DMS53 treated with DMSO at 0.1 percent for 48 hours (cell line): ENCODE measurements around the gene ODF2.
"Not testable (repeated sequence)": the region's sequence is repeated elsewhere in the genome, so short reads cannot be mapped to it uniquely, and the experiment has no call there.

ENCODE experiments used
- DNase-seq: peaks from one replicate; lab custom pipeline; 2025; ENCODE audit not compliant: unreplicated experiment; lab: John Stamatoyannopoulos, UW

Gene ODF2

GRCh38 chr9:128482186-128482585, 26.4 kb downstream of the ODF2 start:
- no peak for DNase-seq

DNA sequence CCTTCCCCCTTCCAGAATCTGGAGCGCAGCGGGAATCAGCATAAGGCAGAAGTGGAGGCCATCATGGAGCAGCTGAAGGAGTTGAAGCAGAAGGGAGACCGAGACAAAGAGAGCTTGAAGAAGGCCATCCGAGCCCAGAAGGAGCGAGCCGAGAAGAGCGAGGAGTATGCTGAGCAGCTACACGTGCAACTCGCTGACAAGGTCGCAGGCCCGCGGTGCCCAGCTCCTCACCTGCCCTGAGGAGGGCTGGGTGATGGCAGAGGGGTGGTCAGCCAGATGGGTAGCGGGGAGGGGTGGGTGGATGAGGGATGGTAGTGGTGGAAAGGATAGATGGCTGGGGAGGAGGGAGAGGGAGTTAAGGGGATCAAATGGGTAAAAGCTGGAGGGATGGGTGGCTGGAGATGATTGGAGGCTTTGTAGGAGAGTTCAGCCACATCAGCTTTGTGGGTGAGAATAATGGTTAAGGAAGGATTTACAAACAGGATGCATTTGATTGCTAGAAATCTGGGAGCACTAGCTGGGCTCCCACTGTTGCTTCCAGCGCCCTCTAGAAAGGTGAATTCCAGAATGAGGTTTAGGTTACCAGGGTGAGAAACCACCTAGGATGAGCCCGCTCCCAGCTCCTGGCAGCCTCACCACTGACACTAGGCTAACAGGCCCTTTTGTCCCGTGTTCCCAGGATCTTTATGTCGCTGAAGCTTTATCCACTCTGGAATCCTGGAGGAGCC, 29.0 kb downstream of the ODF2 start:
- no peak for DNase-seq

DNA sequence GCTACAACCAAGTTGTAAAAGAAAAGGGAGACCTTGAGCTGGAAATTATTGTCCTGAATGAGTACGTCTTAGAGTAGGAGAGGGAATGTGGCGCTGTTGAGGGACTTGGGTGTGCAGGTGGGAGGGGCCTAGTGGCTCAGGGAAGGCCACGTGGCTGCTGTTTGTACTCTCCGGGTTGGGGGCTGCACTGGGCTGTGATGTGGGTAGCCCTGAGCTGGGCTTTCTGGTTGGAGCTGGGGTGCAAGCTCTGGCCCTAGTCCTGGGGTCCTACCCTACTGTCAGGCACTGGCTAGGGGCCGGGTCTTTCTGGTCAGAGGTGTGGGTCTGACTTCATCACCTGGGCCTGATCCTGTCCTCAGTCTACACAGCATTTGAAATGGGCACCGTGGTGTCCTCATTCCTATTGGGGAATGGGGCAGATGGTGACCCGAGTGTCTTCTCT, 29.6 kb downstream of the ODF2 start:
- DNase-seq, result no peak

DNA sequence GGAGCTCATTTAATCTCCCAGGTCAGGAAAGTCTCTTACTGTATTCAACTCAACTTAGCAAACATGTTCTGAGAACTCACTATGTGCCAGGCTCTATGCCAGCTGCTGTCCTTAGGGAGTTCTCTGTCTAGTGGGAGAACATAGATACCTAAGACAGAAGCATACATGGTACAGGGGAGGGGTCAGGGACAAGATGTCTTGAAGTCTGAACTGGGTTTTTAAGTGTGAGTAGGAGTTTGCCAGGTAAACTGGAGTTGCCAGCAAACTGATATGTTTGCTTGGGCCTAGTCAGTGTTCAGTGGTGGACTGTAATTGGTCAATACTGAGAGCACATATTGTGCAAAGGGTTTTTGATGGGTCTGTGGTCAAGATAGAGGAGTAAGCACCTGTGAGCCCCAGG, 30.4 kb downstream of the ODF2 start:
- DNase-seq, result no peak

GRCh38 chr9:128493424-128493823, 37.6 kb downstream of the ODF2 start:
- DNase-seq, result no peak

GRCh38 chr9:128494108-128494745, 38.4 kb downstream of the ODF2 start:
- no peak for DNase-seq

GRCh38 chr9:128494746-128495129, 38.9 kb downstream of the ODF2 start:
- DNase-seq, result no peak

- DNase-seq, result no peak
Measured at GRCh38 chr9:128495296-128495695, 39.5 kb downstream of the ODF2 start.

GRCh38 chr9:128495804-128496417, 40.1 kb downstream of the ODF2 start:
- no peak for DNase-seq

DNA sequence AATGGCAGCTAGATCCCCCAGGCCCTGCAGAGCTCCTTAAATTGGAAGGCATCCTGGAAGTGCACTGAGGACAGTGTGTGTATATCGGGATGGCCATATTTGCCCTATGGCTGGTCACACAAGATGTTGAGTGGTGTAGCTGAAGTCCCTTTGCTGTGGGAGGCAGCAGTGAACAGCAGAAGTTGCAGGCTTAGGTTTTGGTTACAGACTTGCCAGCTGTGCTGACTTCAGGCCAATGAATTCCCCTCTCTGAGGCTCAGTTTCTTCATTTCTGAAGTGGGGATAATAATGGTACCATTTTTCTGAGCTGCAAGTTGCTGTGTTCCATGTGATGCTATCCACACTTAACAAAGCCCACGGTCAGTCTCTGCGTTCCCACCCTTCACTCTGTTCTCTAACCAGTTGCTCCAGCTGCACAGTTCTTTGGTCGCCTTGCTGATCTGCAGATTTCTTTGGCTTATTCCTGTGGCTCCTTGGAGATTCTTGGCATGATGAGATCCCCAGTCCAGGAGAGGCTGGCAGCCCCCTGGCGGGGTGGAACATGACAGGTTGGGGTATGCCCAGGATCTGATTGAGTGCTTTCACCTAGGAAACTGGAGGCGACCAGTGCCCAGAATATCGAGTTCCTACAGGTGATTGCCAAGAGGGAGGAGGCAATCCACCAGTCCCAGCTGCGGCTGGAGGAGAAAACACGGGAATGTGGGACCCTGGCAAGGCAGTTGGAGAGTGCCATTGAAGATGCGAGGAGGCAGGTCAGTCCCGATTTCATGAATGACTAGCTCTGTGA, 42.2 kb downstream of the ODF2 start:
- no peak for DNase-seq

DNA sequence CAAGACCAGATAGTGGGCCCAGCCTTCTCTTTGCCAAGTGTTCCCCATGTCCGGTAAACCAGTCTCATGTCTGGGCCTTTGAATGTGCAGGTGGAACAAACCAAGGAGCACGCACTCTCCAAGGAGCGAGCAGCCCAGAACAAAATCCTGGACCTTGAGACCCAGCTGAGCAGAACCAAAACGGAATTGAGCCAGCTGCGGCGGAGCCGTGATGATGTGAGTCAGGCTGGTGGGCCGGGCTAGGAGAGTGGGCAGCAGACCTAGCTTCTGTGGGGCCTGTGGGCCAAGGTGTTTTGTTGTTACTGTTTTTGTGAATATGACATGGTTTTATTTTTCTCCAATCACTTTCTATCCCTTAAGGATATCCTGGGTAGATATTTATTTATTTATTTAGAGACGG, 43.1 kb downstream of the ODF2 start:
- no peak for DNase-seq

- no peak for DNase-seq
Measured at GRCh38 chr9:128499920-128500319, 44.1 kb downstream of the ODF2 start.

DNA sequence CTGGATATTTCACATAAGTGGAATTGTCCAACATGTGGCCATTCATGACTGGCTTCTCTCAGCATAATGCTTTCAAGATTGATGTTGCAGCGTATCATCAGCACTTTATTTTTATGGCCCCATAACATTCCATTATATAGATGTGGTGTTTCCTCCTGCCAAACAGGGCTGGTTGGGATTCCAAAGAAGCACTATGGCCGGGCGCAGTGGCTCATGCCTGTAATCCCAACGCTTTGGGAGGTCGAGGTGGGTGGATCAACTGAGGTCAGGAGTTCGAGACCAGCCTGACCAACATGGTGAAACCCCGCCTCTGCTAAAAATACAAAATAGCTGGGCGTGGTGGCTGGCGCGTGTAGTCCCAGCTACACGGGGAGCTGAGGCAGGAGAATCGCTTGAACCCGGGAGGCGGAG, 47.6 kb downstream of the ODF2 start:
- DNase-seq, result not testable (repeated sequence)

DNA sequence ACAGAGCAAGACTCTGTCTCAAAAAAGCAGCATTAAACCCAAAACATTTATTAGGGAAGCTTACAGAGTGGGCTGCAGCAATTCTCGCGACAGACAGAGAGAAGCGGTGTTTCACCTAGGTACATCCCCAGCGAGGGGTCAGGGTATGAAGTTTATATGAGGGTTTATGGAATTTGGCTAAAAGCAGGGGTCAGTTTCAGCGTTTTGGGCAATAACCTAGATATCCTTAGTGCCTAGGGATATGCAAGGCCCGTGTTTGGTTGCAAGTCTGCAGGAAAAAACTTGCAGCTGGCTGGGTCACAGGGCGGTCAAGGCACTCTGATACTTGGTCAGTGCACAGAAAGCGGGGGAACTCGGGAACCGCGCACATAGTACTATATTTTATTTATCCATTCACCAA, 48.1 kb downstream of the ODF2 start:
- DNase-seq, result peak; percentile 12

DNA sequence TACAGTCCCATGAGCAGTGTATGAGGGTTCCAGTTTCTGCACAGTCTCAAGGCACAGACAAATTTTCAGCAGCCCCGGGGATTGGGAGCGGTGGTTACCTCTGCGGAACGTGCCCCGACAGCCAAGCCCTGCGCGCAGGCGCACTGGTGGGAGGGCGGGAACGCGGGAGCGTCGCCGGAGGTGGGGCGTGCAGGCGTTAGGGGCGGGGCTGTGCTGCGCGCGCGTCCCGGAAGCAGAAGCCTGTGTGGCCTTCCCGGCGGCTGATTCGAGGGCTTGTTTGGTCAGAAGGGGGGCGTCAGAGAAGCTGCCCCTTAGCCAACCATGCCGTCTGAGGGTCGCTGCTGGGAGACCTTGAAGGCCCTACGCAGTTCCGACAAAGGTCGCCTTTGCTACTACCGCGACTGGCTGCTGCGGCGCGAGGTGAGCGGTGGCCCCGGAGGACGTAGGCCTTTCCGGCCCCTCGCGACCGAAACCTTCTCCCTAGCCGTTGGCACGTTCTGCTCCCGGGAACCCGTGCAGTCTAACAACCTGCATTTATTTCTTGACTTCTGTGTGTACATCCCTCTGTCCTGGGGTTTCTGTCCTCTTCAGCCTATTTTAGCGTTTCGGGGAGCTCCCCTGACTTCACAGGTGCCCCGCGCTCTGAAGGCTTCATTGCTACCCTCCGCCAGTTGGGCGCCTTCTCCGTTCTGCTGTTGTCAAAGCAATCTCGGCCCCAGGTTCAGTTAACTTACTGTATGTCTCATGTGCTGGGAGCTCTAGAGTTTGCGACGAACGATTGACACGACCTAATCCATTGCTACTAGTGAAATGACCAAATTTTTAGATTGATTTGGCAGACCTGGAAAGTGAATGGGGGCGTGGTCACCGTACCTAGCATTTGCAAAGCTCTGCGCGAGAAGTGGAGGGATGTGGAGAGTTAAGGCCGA, 48.9 kb downstream of the ODF2 start, which contains the start of gene GLE1:
Gene GLE1, plus strand, starts transcription at position 235 of the 929 bp plus-strand sequence. Its CDS starts 87 bp downstream, at position 322.
- DNase-seq, result peak; percentile 79

DNA sequence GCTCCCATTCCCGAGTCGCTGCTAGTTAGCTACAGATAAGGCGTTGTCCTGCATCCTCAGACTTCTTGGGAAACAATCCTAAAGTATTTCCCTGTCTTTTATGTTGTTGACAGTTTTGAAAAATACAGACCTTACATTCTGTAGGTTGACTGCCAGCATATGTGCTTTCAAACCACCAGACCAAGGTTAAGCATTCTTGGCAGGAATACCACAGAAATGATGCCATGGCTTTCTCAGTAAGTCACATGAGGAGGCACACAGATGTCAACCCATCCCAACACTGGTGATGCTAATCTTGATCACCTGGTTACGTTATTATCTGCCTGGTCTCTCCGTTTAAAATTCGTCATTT, 49.6 kb downstream of the ODF2 start:
- no peak for DNase-seq

- not testable (repeated sequence) for DNase-seq
Measured at GRCh38 chr9:128505906-128506305, 50.1 kb downstream of the ODF2 start.

GRCh38 chr9:128512820-128513219, 57.0 kb downstream of the ODF2 start:
- DNase-seq, result no peak

DNA sequence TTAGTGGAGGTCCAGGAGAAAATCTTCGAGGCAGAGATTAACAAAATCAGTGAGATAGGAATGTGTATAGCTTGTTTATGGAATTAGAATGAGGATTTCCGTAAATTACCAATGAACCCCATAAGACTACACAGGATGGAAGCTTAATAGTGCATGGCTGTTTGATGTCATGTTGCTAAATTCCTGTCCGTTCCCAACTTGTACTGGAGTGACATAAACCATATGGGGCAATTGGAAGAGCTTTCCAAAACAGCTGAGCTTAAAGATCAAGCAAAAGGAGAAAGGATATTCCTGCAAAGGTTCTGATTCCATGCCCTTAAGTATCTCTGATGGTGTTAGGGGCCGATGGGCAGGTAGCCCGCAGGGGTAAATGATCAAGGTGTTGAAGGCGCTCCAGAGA, 66.2 kb downstream of the ODF2 start:
- no peak for DNase-seq

DNA sequence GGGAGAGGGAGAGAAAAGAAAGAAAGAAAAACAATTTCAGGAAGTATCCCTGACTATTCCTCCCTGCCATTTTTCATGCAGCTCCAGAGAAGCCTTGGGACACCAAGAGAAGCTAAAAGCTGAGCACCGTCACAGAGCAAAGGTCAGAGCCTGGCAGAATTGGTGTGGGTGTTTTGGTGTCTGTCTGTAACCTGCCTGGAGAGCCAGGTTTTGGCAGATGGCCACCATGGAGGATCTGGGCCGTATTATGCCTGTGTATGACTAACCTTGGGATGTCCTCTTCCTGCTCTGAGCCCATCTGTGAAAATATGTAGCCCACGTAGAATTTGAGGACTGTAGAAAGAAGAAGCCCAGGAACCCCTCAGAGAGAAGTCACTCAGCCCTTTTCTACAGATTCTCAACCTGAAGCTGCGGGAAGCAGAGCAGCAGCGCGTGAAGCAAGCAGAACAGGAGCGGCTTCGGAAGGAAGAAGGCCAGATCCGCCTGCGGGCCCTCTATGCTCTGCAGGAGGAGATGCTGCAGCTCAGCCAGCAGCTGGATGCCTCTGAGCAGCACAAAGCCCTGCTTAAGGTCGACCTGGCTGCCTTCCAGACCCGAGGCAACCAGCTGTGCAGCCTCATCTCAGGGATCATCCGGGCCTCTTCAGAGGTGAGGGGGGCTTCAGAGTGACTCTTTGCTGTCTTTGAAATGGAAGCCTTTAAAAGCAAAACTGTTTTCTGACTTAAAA, 67.6 kb downstream of the ODF2 start:
- DNase-seq, result no peak
